MCF 10A (cell line): ENCODE measurements around the gene SUSD2. TPM values are rescaled to one million over a fixed set of nuclear protein-coding genes. Genes with fewer than 3 reads are reported as not detected.
"Not testable (repeated sequence)": the region's sequence is repeated elsewhere in the genome, so short reads cannot be mapped to it uniquely, and the experiment has no call there.

Experiments used
- BruUV-seq: library from RNA; stranded (reverse); fragments of 400-500 nt; replicated peaks from 2 replicates; lab custom pipeline; 2021; lab: Mats Ljungman, UMichigan
- CTCF ChIA-PET: fragments of 300-600 bp; sonication (Branson Sonifier 250); formaldehyde crosslinking; extraction: SDS; loops from one replicate; lab custom pipeline; 2021; ENCODE audit warnings: antibody characterized with exemption, inconsistent platforms; lab: Yijun Ruan, JAX
- POLR2A ChIA-PET: fragments of 300-600, 350-650 bp; sonication (Branson Sonifier 250); formaldehyde crosslinking; extraction: SDS; loops from one replicate; lab custom pipeline; 2020; ENCODE audit warnings: antibody characterized with exemption, inconsistent platforms; lab: Yijun Ruan, JAX
- DNase-seq: peaks from one replicate; pipeline ENCODE4 v3.0.0-alpha.2; 2018; ENCODE audit not compliant: unreplicated experiment
- H3K27ac Mint-ChIP-seq: one replicate; pipeline ENCODE4 v1.8.0; 2022; ENCODE audit warnings: mild to moderate bottlenecking, low read depth, mixed read lengths; ENCODE audit not compliant: unreplicated experiment
- H3K27me3 Mint-ChIP-seq: one replicate; pipeline ENCODE4 v1.8.0; 2022; ENCODE audit warnings: mixed read lengths; ENCODE audit not compliant: insufficient read depth, unreplicated experiment
- H3K36me3 Mint-ChIP-seq: one replicate; pipeline ENCODE4 v1.8.0; 2022; ENCODE audit warnings: mild to moderate bottlenecking, moderate library complexity, mixed read lengths; ENCODE audit not compliant: insufficient read depth, unreplicated experiment
- H3K4me1 Mint-ChIP-seq: one replicate; pipeline ENCODE4 v1.8.0; 2022; ENCODE audit warnings: mixed read lengths; ENCODE audit not compliant: insufficient read depth, unreplicated experiment
- H3K4me3 Mint-ChIP-seq: one replicate; pipeline ENCODE4 v1.8.0; 2022; ENCODE audit warnings: mild to moderate bottlenecking, moderate library complexity, mixed read lengths; ENCODE audit not compliant: unreplicated experiment
- H3K9me3 Mint-ChIP-seq: one replicate; pipeline ENCODE4 v1.8.0; 2022; ENCODE audit warnings: mixed read lengths; ENCODE audit not compliant: unreplicated experiment
- intact Hi-C: fragments of 100-400 bp; cut with micrococcal nuclease; formaldehyde crosslinking; loops from 2 replicates; pipeline ENCODE4 v1.14.1; 2022
- total RNA-seq: library from RNA; stranded (reverse); gene quantifications from 2 replicates; pipeline ENCODE4 v1.2.3, GENCODE V29; 2022
- TF ChIP-seq, protein P1 (sequence below): fragments of 200-600 bp; IDR thresholded peaks from one replicate; pipeline ENCODE4 v1.8.0; 2022; ENCODE audit warnings: antibody characterized with exemption, mild to moderate bottlenecking; ENCODE audit not compliant: unreplicated experiment

The SUSD2 gene
- total RNA-seq, 1 experiment from 2014 or later = 32.8 TPM

DNA sequence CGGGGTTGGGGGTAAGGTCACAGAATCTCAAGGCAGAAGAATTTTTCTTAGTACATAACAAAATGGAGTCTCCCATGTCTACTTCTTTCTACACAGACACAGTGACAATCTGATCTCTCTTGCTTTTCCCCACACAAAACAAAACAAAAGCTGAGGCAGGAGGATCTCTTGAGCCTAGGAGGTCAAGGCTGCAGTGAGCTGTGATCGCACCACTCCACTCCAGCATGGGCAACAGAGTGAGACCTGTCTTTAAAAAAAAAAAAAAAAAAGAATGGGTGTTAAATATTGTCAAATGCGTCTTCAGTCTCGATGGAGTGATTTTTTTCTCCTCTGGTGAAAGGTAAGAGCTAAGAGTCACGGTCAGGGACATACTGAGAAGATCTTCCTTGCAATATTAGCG is 30.4 kb downstream of the SUSD2 start:
- POLR2A ChIA-PET = interaction anchor here (0.6 kb wide), 1 partner anchor 25 kb away, joined by 3 read pairs; no protein-coding TSS in a partner anchor
- H3K4me3 Mint-ChIP-seq, DNase-seq, H3K27ac Mint-ChIP-seq, H3K9me3 Mint-ChIP-seq, H3K27me3 Mint-ChIP-seq, BruUV-seq, CTCF ChIA-PET, intact Hi-C loops, H3K36me3 Mint-ChIP-seq: not testable (repeated sequence)
- H3K4me1 Mint-ChIP-seq = peaks cover 14% of the 10 kb centered on the region

DNA sequence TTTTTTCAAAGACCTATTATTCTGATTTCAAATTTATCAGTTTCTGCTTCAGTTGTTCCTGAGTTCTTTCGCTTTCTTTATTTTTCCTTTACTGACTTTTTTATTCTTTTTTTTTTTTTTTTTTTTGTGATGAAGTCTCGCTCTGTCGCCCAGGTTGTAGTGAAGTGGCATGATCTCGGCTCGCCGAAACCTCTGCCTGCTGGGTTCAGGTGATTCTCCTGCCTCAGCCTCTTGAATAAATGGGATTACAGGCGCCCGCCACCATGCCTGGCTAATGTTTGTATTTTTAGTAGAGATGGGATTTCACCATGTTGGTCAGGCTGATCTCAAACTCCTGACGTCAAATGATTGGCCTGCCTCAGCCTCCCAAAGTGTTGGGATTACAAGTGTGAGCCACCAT is 31.8 kb downstream of the SUSD2 start:
- H3K4me3 Mint-ChIP-seq, H3K27me3 Mint-ChIP-seq, POLR2A ChIA-PET, H3K9me3 Mint-ChIP-seq, H3K27ac Mint-ChIP-seq, H3K36me3 Mint-ChIP-seq, DNase-seq, H3K4me1 Mint-ChIP-seq, intact Hi-C loops, BruUV-seq: not testable (repeated sequence)
- CTCF ChIA-PET = interaction anchor here (0.9 kb wide), 1 partner anchor 309 kb away, joined by 3 read pairs; no protein-coding TSS in a partner anchor

DNA sequence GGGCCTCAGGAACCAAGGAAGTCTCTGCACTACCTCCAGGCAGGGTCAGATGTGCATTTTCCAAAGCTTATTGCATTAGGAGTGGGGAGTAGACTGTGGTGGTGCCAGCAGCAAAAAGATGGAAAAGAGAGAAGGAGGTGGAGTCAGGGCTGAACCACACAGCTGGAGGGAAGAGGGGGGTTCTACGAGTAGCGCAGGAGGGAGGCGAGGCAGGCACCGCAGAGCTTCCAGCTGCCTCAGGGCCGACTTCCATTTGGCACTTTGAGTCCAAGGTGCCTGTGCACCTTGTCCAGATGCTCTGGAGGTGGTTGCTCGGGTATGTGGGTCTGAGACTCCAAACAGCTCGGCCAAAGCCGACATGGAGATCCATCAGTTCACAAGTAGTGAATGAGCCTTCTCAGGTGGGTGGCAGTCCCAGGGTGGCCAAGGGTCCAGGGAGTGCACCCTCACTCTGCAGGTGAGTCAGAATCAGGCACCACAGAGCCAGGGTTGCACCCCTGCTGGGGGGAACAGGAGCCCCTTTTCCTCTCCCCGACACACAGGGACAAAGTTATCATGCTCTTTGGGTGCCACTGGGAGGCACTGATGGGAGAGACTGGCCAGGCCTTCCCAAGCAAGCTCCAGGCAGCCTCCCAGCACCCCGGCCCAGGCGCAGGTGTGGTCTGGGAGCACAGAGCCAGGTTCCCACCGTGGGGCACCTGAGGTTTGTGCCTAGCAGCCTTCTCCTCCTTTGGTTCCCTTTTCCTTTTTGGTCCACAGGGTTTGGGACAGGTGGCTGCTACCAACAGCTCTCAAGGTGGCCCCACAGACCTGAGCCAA is 33.4 kb downstream of the SUSD2 start:
- TF ChIP-seq, protein P1, sequence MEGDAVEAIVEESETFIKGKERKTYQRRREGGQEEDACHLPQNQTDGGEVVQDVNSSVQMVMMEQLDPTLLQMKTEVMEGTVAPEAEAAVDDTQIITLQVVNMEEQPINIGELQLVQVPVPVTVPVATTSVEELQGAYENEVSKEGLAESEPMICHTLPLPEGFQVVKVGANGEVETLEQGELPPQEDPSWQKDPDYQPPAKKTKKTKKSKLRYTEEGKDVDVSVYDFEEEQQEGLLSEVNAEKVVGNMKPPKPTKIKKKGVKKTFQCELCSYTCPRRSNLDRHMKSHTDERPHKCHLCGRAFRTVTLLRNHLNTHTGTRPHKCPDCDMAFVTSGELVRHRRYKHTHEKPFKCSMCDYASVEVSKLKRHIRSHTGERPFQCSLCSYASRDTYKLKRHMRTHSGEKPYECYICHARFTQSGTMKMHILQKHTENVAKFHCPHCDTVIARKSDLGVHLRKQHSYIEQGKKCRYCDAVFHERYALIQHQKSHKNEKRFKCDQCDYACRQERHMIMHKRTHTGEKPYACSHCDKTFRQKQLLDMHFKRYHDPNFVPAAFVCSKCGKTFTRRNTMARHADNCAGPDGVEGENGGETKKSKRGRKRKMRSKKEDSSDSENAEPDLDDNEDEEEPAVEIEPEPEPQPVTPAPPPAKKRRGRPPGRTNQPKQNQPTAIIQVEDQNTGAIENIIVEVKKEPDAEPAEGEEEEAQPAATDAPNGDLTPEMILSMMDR = no peak
- H3K9me3 Mint-ChIP-seq = no peaks in the 10 kb centered on the region
- intact Hi-C loops = no loop called here
- no peak for DNase-seq
- H3K27me3 Mint-ChIP-seq = no peaks in the 10 kb centered on the region
- ChIA-PET CTCF (interaction anchor here (0.6 to 0.8 kb wide), 2 partner anchors 9 to 921 kb away, joined by 3 read pairs; no protein-coding TSS in a partner anchor), POLR2A (no interaction called here)
- no TSS peak for BruUV-seq
- H3K36me3 Mint-ChIP-seq = peaks cover 8% of the 10 kb centered on the region
- no peak overlapping the region for H3K27ac Mint-ChIP-seq
- no peak overlapping the region for H3K4me3 Mint-ChIP-seq
- no peaks in the 10 kb centered on the region for H3K4me1 Mint-ChIP-seq

DNA sequence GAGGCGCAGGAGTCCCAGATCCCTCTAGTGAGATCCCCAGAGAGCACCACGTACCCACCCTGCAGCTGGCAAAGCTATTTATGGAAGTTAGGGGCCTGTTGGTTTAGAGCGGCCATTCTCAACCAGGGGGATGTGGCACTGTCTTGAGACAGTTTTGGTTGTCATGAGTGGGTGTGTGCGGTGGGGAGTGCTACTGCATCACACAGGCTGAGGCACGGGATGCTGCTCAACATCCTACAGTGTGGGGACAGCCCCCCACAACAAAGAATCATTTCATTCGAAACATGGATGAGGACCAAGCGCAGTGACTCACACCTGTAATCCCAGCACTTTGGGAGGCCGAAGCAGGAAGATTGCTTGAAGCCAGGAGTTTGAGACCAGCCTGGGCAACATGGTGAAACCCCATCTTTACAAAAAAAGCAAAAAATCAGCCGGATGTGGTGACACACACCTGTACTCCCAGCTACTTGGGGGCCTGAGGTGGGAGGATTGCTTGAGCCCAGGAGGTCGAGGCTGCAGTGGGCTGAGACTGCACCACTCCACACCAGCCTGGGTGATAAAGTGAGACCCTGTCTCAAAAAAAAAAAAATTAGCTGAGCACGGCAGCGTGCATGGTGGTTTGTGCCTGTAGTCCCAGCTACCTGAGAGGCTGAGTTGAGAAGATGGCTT is 35.4 kb downstream of the SUSD2 start:
- TF ChIP-seq, protein P1 = no peak
- ChIA-PET CTCF (interaction anchor here (1.0 kb wide), 1 partner anchor 107 kb away, joined by 3 read pairs; no protein-coding TSS in a partner anchor), POLR2A (no interaction called here)
- Mint-ChIP-seq H3K4me3 (no peak overlapping the region), H3K9me3 (no peaks in the 10 kb centered on the region), H3K36me3 (peaks cover 13% of the 10 kb centered on the region), H3K4me1 (no peaks in the 10 kb centered on the region), H3K27me3 (no peaks in the 10 kb centered on the region), H3K27ac (no peak overlapping the region)
- DNase-seq = no peak
- no TSS peak for BruUV-seq
- intact Hi-C loops = no loop called here

DNA sequence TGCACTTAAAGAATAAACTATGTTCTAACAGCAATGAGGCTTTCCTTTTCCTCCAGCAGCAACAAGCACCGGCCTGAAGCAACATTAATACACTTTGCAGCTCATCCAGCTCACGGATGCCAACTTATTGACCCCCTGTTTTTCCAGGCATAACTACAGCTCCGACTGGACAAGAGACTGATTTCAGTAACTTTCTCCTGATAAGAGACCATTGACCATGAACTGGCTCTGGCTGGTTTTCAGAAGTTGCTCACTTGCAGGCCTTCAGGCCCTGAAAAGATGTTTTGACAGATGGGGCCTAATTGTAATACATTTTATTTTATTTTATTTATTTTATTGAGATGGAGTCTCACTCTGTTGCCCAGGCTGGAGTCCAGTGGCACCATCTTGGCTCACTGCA is 36.1 kb downstream of the SUSD2 start:
- intact Hi-C loops = no loop called here
- ChIA-PET POLR2A (no interaction called here), CTCF (interaction anchor here (1.5 kb wide), 1 partner anchor 28 kb away, joined by 8 read pairs; no protein-coding TSS in a partner anchor)
- Mint-ChIP-seq H3K4me3 (no peak overlapping the region), H3K9me3 (no peaks in the 10 kb centered on the region), H3K27me3 (no peaks in the 10 kb centered on the region), H3K27ac (no peak overlapping the region), H3K4me1 (no peaks in the 10 kb centered on the region), H3K36me3 (peaks cover 13% of the 10 kb centered on the region)
- TF ChIP-seq, protein P1 = no peak
- BruUV-seq = no TSS peak
- no peak for DNase-seq
